HepG2 (cell line): Measurements from ENCODE around the gene PLAAT1. TPM values are rescaled to one million over a fixed set of nuclear protein-coding genes. Genes with fewer than 3 reads are reported as not detected.

ENCODE experiments used
- ATAC-seq: fragments of 200-7000 bp; cut with Tn5 transposase; 3 replicates; pipeline ENCODE4 v1.9.1; 2020; ENCODE audit warnings: mild to moderate bottlenecking, moderate library complexity
- BruUV-seq: library from RNA; stranded (reverse); fragments of 400-500 nt; replicated peaks from 2 replicates; lab custom pipeline; 2021; lab: Mats Ljungman, UMichigan
- CTCF ChIA-PET: fragments of 300-600 bp; formaldehyde crosslinking; extraction: SDS; loops from one replicate; lab custom pipeline; 2021; ENCODE audit warnings: low total read pairs, inconsistent platforms, low intra/inter-chr PET ratio; lab: Yijun Ruan, JAX
- POLR2A ChIA-PET: fragments of 350-600 bp; sonication (Branson Sonifier 250); formaldehyde crosslinking; loops from one replicate; lab custom pipeline; 2020; ENCODE audit warnings: antibody characterized with exemption, inconsistent platforms; lab: Yijun Ruan, JAX
- DNase-seq: peaks from one replicate; pipeline ENCODE4 v3.0.0-alpha.2; 2015; ENCODE audit warnings: low spot score
- FAIRE-seq: peaks from 3 replicates; lab custom pipeline; 2011; peaks lifted over from hg19 to GRCh38; lab: Jason Lieb, UNC
- H2AFZ ChIP-seq: one replicate; pipeline ENCODE4 v1.6.1; 2011; ENCODE audit warnings: low read length, inconsistent platforms
- H3K27ac ChIP-seq: fragments of 300-600 bp; 3 replicates; pipeline ENCODE4 v1.8.0; 2011; ENCODE audit warnings: mixed run types, mild to moderate bottlenecking, mixed read lengths, low read length, inconsistent platforms; ENCODE audit not compliant: insufficient read depth; ENCODE audit errors: extremely low read length
- H3K27me3 ChIP-seq, 2 experiments: fragments of 200-600 bp in 1 of 2; 2 replicates in 1 of 2; 3 replicates in 1 of 2; pipeline versions ENCODE4 v1.6.0 to v1.8.0; 2011; ENCODE audit warnings: low read length in 2 of 2, mild to moderate bottlenecking in 2 of 2, moderate library complexity in 2 of 2, inconsistent platforms in 1 of 2; ENCODE audit not compliant: insufficient read depth in 2 of 2, control insufficient read depth in 1 of 2
- H3K36me3 ChIP-seq, 2 experiments: fragments of 200-600 bp in 1 of 2; replicated peaks in 1 of 2; 2 replicates in 1 of 2; 3 replicates in 1 of 2; pipeline versions ENCODE4 v1.5.1 to v1.8.0; 2011; ENCODE audit warnings: low read length in 2 of 2, inconsistent platforms in 1 of 2; ENCODE audit not compliant: insufficient read depth in 2 of 2, control insufficient read depth in 1 of 2
- H3K4me1 ChIP-seq: 2 replicates; pipeline ENCODE4 v1.5.1; 2012; ENCODE audit warnings: low read length, inconsistent platforms; ENCODE audit not compliant: insufficient read depth
- H3K4me2 ChIP-seq: 2 replicates; pipeline ENCODE4 v1.6.0; 2011; ENCODE audit warnings: low read depth, low read length, inconsistent platforms
- H3K4me3 ChIP-seq, 3 experiments: fragments of 200-600 bp in 1 of 3; sonication (generic), shearing (Covaris generic) in 1 of 3; replicated peaks in 1 of 3; 2 replicates each; pipeline ENCODE4 v1.5.1; 2011 to 2016; ENCODE audit warnings: low read length in 3 of 3, inconsistent platforms in 2 of 3, low read depth in 2 of 3, mild to moderate bottlenecking in 2 of 3, control low read depth in 1 of 3, mixed read lengths in 1 of 3; ENCODE audit not compliant: insufficient read depth in 1 of 3
- H3K79me2 ChIP-seq: one replicate; pipeline ENCODE4 v1.6.1; 2011; ENCODE audit warnings: low read length, inconsistent platforms; ENCODE audit not compliant: insufficient read depth
- H3K9ac ChIP-seq: 2 replicates; pipeline ENCODE4 v1.6.0; 2011; ENCODE audit warnings: mild to moderate bottlenecking, low read depth, low read length, inconsistent platforms; ENCODE audit not compliant: insufficient read depth
- H3K9me3 ChIP-seq: 2 replicates; pipeline ENCODE4 v1.5.1; 2012; ENCODE audit warnings: mild to moderate bottlenecking, low read length
- H4K20me1 ChIP-seq: 2 replicates; pipeline ENCODE4 v1.6.0; 2011; ENCODE audit warnings: inconsistent platforms, mild to moderate bottlenecking, low read length, moderate library complexity; ENCODE audit not compliant: insufficient read depth
- ERF ChIP-seq: IDR thresholded peaks from 2 replicates; pipeline ENCODE4 v1.6.1; 2018; ENCODE audit warnings: missing biosample characterization, missing genetic modification reagents
- JUND ChIP-seq: sonication (generic); formaldehyde crosslinking; IDR thresholded peaks from 2 replicates; pipeline ENCODE4 v1.8.0; 2022; ENCODE audit warnings: mild to moderate bottlenecking, missing genetic modification reagents
- MBD4 ChIP-seq: IDR thresholded peaks from 2 replicates; pipeline ENCODE4 v1.6.1; 2012; ENCODE audit warnings: low read length, inconsistent platforms, borderline replicate concordance
- NBN ChIP-seq: fragments of 450-650 bp; conservative IDR thresholded peaks from 2 replicates; pipeline ENCODE4 v1.6.1; 2017
- PCBP2 ChIP-seq: fragments of 200-400 bp; formaldehyde crosslinking; optimal IDR thresholded peaks from 2 replicates; pipeline ENCODE3; 2018; ENCODE audit warnings: low read length, low read depth; ENCODE audit not compliant: poor library complexity, severe bottlenecking
- REL ChIP-seq: sonication (generic); formaldehyde crosslinking; conservative IDR thresholded peaks from 2 replicates; pipeline ENCODE4 v1.8.0; 2022; ENCODE audit warnings: mild to moderate bottlenecking, missing genetic modification reagents, moderate library complexity
- TOPORS ChIP-seq: sonication (generic); formaldehyde crosslinking; IDR thresholded peaks from 2 replicates; pipeline ENCODE4 v1.8.0; 2023; ENCODE audit warnings: mild to moderate bottlenecking, missing genetic modification reagents
- YEATS4 ChIP-seq: sonication (generic); formaldehyde crosslinking; IDR thresholded peaks from 2 replicates; pipeline ENCODE4 v1.4.0; 2020; ENCODE audit warnings: missing genetic modification reagents, borderline replicate concordance
- ZBTB7B ChIP-seq: sonication (generic); formaldehyde crosslinking; IDR thresholded peaks from 2 replicates; pipeline ENCODE4 v1.4.0; 2020; ENCODE audit warnings: missing genetic modification reagents
- ZFP36L2 ChIP-seq: sonication (generic); formaldehyde crosslinking; IDR thresholded peaks from 2 replicates; pipeline ENCODE4 v1.4.0; 2020; ENCODE audit warnings: missing genetic modification reagents
- ZNF704 ChIP-seq: sonication (generic); formaldehyde crosslinking; IDR thresholded peaks from 2 replicates; pipeline ENCODE4 v1.8.1; 2023; ENCODE audit warnings: mild to moderate bottlenecking, inconsistent platforms, moderate library complexity, missing genetic modification reagents, borderline replicate concordance
- ZNF746 ChIP-seq: sonication (generic); formaldehyde crosslinking; IDR thresholded peaks from 2 replicates; pipeline ENCODE4 v1.8.0; 2022; ENCODE audit warnings: mild to moderate bottlenecking, missing genetic modification reagents
- WGBS: methylation state at CpG from one replicate; pipeline ENCODE4 v1.1.6; 2017; ENCODE audit warnings: low lambda C conversion rate; 5-methylcytosine and 5-hydroxymethylcytosine counted together
- in situ Hi-C: cut with HindIII; loops from 2 replicates; pipeline ENCODE4 v1.10.0; 2017; ENCODE audit warnings: low pct_unique_long_range_greater_than_20kb; ENCODE audit not compliant: extremely low pct_ligation_motif_present
- intact Hi-C: fragments of 100-400 bp; cut with micrococcal nuclease; formaldehyde crosslinking; loops from one replicate; pipeline ENCODE4 v1.10.0; 2022; ENCODE audit not compliant: unreplicated experiment
- polyA plus RNA-seq, 8 experiments: library from polyadenylated mRNA; depleted of rRNA in 3 of 8; stranded (reverse) in 7 of 8; unstranded in 1 of 8; fragments of >200 nt; fragmentation: Illumina TruSeq in 4 of 8; extraction: Trizol in 4 of 8; gene quantifications; 2 replicates each; pipeline versions ENCODE4 v1.2.1 to v1.2.3, GENCODE V29; 2011 to 2016; ENCODE audit warnings: low read depth in 4 of 8, missing spikeins in 1 of 8, mixed read lengths in 1 of 8; ENCODE audit not compliant: insufficient read depth in 1 of 8
- total RNA-seq, 5 experiments: library from RNA; depleted of rRNA; stranded (reverse); fragments of >200 nt; fragmentation: Illumina TruSeq; extraction: Trizol; gene quantifications; 2 replicates each; pipeline ENCODE4 v1.2.3, GENCODE V29; 2016; ENCODE audit warnings: low read depth in 1 of 5
- TF ChIP-seq, protein P1 (sequence below): sonication (generic); formaldehyde crosslinking; IDR thresholded peaks from 2 replicates; pipeline ENCODE4 v1.5.1; 2020; ENCODE audit warnings: mild to moderate bottlenecking, missing genetic modification reagents, borderline replicate concordance

PLAAT1 gene
- total and polyA plus RNA-seq, 2 of the 13 experiments (the other 11 are each of a cell fraction or from before 2014, with no cell fraction given): not detected

- TF ChIP-seq ZNF746 (CRISPR knock-in tag) (no peak), ZFP36L2 (CRISPR knock-in tag) (no peak), MBD4 (no peak), PCBP2 (no peak), JUND (CRISPR knock-in tag) (no peak), ZBTB7B (CRISPR knock-in tag) (no peak), YEATS4 (CRISPR knock-in tag) (no peak), TOPORS (CRISPR knock-in tag) (no peak), ERF (CRISPR knock-in tag) (no peak)
- TF ChIP-seq, protein P1, sequence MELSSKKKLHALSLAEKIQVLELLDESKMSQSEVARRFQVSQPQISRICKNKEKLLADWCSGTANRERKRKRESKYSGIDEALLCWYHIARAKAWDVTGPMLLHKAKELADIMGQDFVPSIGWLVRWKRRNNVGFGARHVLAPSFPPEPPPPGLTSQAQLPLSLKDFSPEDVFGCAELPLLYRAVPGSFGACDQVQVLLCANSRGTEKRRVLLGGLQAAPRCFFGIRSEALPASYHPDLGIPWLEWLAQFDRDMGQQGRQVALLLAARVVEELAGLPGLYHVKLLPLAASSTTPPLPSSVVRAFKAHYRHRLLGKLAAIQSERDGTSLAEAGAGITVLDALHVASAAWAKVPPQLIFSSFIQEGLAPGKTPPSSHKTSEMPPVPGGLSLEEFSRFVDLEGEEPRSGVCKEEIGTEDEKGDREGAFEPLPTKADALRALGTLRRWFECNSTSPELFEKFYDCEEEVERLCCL: no peak
Observed at GRCh38 chr3:193211173-193211572, 29.8 kb upstream of the PLAAT1 start (continued).

GRCh38 chr3:193211984-193212383 is 29.0 kb upstream of the PLAAT1 start:
- no TSS peak for BruUV-seq
- CTCF ChIA-PET: no interaction called here
- DNase-seq: no peak
- Histone ChIP-seq H3K27me3 (no peaks in the 10 kb centered on the region), H4K20me1 (no peaks in the 10 kb centered on the region), H3K4me1 (no peaks in the 10 kb centered on the region), H3K4me3 (no peak overlapping the region), H3K27ac (no peak overlapping the region), H3K4me2 (no peak overlapping the region), H2AFZ (no peak overlapping the region), H3K9ac (no peak overlapping the region), H3K36me3 (no peaks in the 10 kb centered on the region), H3K9me3 (no peaks in the 10 kb centered on the region), H3K79me2 (no peaks in the 10 kb centered on the region)
- no peak for FAIRE-seq
- WGBS: 0% methylated on average over 1 of the region's 1 CpG
- ATAC-seq: no peak
- in situ Hi-C loops (no loop called here), intact Hi-C loops (no loop called here)
- no peak for TF ChIP-seq NBN
- TF ChIP-seq REL: no peak
- no peak for TF ChIP-seq ZNF704 (CRISPR knock-in tag)
- POLR2A ChIA-PET: no interaction called here
